H1 (cell line): ENCODE data around the gene PRPF6. TPM values are rescaled to one million over a fixed set of nuclear protein-coding genes. Genes with fewer than 3 reads are reported as not detected.

Source experiments
- CEBPB ChIP-seq: IDR thresholded peaks from 2 replicates; pipeline ENCODE4 v1.6.1; 2012; ENCODE audit warnings: low read depth, low read length
- KDM4A ChIP-seq: IDR thresholded peaks from one replicate; pipeline ENCODE4 v1.7.1; 2012; ENCODE audit warnings: low read depth, mild to moderate bottlenecking, moderate library complexity, low read length, inconsistent platforms; ENCODE audit not compliant: severe bottlenecking
- RBBP5 ChIP-seq: IDR thresholded peaks from 2 replicates; pipeline ENCODE4 v1.7.1; 2012; ENCODE audit warnings: low read depth, mild to moderate bottlenecking, inconsistent platforms, low read length, moderate library complexity, borderline replicate concordance
- polyA plus RNA-seq, 7 experiments: library from polyadenylated mRNA; depleted of rRNA in 3 of 7; stranded (reverse) in 5 of 7; unstranded in 2 of 7; fragments of >200 nt in 5 of 7; fragments of 200-250 nt in 2 of 7; gene quantifications; 1 replicate in 5 of 7; 2 replicates in 1 of 7; 4 replicates in 1 of 7; pipeline versions ENCODE4 v1.2.1 to v1.2.3, GENCODE V29; 2011 to 2013; ENCODE audit warnings: missing spikeins in 2 of 7, mixed read lengths in 2 of 7
- total RNA-seq: library from RNA; stranded (reverse); fragmentation: NEBNext Ultra II Directional; extraction: Animal tissue kit (Norgen Biotek cat#: 25700); gene quantifications from 2 replicates; pipeline ENCODE4 v1.2.1, GENCODE V29; 2021

Gene PRPF6
- total and polyA plus RNA-seq, 2 of the 8 experiments (the other 6 are each of a cell fraction or from before 2014, with no cell fraction given) = 27.9 to 76.9 TPM

- TF ChIP-seq CEBPB = no peak
- TF ChIP-seq KDM4A = no peak
- TF ChIP-seq RBBP5 = no peak
Observed at GRCh38 chr20:63953764-63954429, 27.0 kb upstream of the PRPF6 start (continued).
